ENCODE measurements around the gene CYP2A7.
"Not testable (repeated sequence)": the region's sequence is repeated elsewhere in the genome, so short reads cannot be mapped to it uniquely, and the experiment has no call there.

GRCh38 chr19:40832431-40832790 is 49.6 kb downstream of the CYP2A7 start:
- TF ChIP-seq, protein P1, sequence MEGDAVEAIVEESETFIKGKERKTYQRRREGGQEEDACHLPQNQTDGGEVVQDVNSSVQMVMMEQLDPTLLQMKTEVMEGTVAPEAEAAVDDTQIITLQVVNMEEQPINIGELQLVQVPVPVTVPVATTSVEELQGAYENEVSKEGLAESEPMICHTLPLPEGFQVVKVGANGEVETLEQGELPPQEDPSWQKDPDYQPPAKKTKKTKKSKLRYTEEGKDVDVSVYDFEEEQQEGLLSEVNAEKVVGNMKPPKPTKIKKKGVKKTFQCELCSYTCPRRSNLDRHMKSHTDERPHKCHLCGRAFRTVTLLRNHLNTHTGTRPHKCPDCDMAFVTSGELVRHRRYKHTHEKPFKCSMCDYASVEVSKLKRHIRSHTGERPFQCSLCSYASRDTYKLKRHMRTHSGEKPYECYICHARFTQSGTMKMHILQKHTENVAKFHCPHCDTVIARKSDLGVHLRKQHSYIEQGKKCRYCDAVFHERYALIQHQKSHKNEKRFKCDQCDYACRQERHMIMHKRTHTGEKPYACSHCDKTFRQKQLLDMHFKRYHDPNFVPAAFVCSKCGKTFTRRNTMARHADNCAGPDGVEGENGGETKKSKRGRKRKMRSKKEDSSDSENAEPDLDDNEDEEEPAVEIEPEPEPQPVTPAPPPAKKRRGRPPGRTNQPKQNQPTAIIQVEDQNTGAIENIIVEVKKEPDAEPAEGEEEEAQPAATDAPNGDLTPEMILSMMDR (IDR thresholded peaks at IDR 0.05) = not testable (repeated sequence)
- TF ChIP-seq POLR2AphosphoS5, EP300 (IDR thresholded peaks at IDR 0.05): not testable (repeated sequence)

Measured in esophagus muscularis mucosa (tissue), 4 donors.